GM21723 (cell line): ENCODE measurements around the gene AFAP1.

Experiments
- ATAC-seq: cut with Tn5 transposase; IDR thresholded peaks from one replicate; pipeline ENCODE4 v1.9.1; 2021; ENCODE audit warnings: mild to moderate bottlenecking, moderate library complexity; ENCODE audit not compliant: unreplicated experiment

The AFAP1 gene

GRCh38 chr4:7867701-7868435 lies 71.8 kb downstream of the AFAP1 start:
- no peak for ATAC-seq

GRCh38 chr4:7867191-7867590 lies 72.5 kb downstream of the AFAP1 start:
- ATAC-seq: no peak

GRCh38 chr4:7865533-7865932 lies 74.1 kb downstream of the AFAP1 start:
- no peak for ATAC-seq

GRCh38 chr4:7864685-7865084 lies 75.0 kb downstream of the AFAP1 start:
- ATAC-seq: no peak

GRCh38 chr4:7863911-7864681 lies 75.6 kb downstream of the AFAP1 start:
- ATAC-seq: no peak

- ATAC-seq: no peak
Measured at GRCh38 chr4:7862561-7863192, 77.0 kb downstream of the AFAP1 start.

GRCh38 chr4:7861440-7861881 lies 78.2 kb downstream of the AFAP1 start:
- ATAC-seq: no peak

- ATAC-seq: no peak
Measured at GRCh38 chr4:7860600-7861163, 79.0 kb downstream of the AFAP1 start.

GRCh38 chr4:7859326-7859725 lies 80.3 kb downstream of the AFAP1 start:
- no peak for ATAC-seq

- ATAC-seq: no peak
Measured at GRCh38 chr4:7858498-7858897, 81.2 kb downstream of the AFAP1 start.

GRCh38 chr4:7857993-7858392 lies 81.7 kb downstream of the AFAP1 start:
- ATAC-seq: no peak

- ATAC-seq: no peak
Measured at GRCh38 chr4:7857238-7857701, 82.4 kb downstream of the AFAP1 start.

- ATAC-seq: no peak
Measured at GRCh38 chr4:7855731-7856130, 83.9 kb downstream of the AFAP1 start.

- ATAC-seq: no peak
Measured at GRCh38 chr4:7854697-7855370, 84.8 kb downstream of the AFAP1 start.

- no peak for ATAC-seq
Measured at GRCh38 chr4:7854216-7854615, 85.4 kb downstream of the AFAP1 start.

GRCh38 chr4:7853271-7853670 lies 86.4 kb downstream of the AFAP1 start:
- ATAC-seq: no peak

- ATAC-seq: no peak
Measured at GRCh38 chr4:7852568-7853185, 87.0 kb downstream of the AFAP1 start.

- ATAC-seq: no peak
Measured at GRCh38 chr4:7850489-7850888, 89.2 kb downstream of the AFAP1 start.

- no peak for ATAC-seq
Measured at GRCh38 chr4:7847206-7847605, 92.5 kb downstream of the AFAP1 start.

GRCh38 chr4:7845493-7846128 lies 94.0 kb downstream of the AFAP1 start:
- ATAC-seq: no peak
